IMR-90 (cell line): Measurements from ENCODE around the gene RAD51B. TPM values are rescaled to one million over a fixed set of nuclear protein-coding genes. Genes with fewer than 3 reads are reported as not detected.

ENCODE experiments used
- ATAC-seq: fragments of 200-7000 bp; cut with Tn5 transposase; 2 replicates; pipeline ENCODE4 v1.9.1; 2020; ENCODE audit warnings: low read depth, mild to moderate bottlenecking, moderate library complexity
- BruUV-seq: library from RNA; stranded (reverse); fragments of 400-500 nt; replicated peaks from 2 replicates; lab custom pipeline; 2021; lab: Mats Ljungman, UMichigan
- CTCF ChIA-PET: fragments of 300-600 bp; formaldehyde crosslinking; extraction: SDS; loops from one replicate; lab custom pipeline; 2021; ENCODE audit warnings: antibody characterized with exemption; lab: Yijun Ruan, JAX
- POLR2A ChIA-PET: fragments of 300-600 bp; sonication (Branson Sonifier 250); formaldehyde crosslinking; loops from one replicate; lab custom pipeline; 2022; ENCODE audit warnings: antibody characterized with exemption; ENCODE audit not compliant: unreplicated experiment; lab: Charles Lee
- DNase-seq: peaks from one replicate; pipeline ENCODE4 v3.0.0; 2013
- H2AFZ ChIP-seq: replicated peaks from 2 replicates; pipeline ENCODE3; 2013; ENCODE audit warnings: low read length, mild to moderate bottlenecking; ENCODE audit not compliant: poor library complexity
- H2AK5ac ChIP-seq: 2 replicates; pipeline ENCODE4 v1.6.1; 2013; ENCODE audit warnings: low read depth, low read length, inconsistent platforms
- H2AK9ac ChIP-seq: replicated peaks from 2 replicates; pipeline ENCODE3; 2013; ENCODE audit warnings: mild to moderate bottlenecking, low read depth, low read length, moderate library complexity; ENCODE audit not compliant: poor library complexity
- H2BK120ac ChIP-seq: 2 replicates; pipeline ENCODE4 v1.6.1; 2013; ENCODE audit warnings: low read depth, low read length, inconsistent platforms
- H2BK15ac ChIP-seq: 3 replicates; pipeline ENCODE4 v1.6.1; 2013; ENCODE audit warnings: low read depth, low read length, inconsistent platforms
- H2BK20ac ChIP-seq: 2 replicates; pipeline ENCODE4 v1.6.1; 2013; ENCODE audit warnings: low read depth, mild to moderate bottlenecking, inconsistent platforms, low read length, moderate library complexity
- H2BK5ac ChIP-seq: 2 replicates; pipeline ENCODE4 v1.6.1; 2013; ENCODE audit warnings: mild to moderate bottlenecking, low read depth, low read length, inconsistent platforms; ENCODE audit not compliant: poor library complexity, severe bottlenecking
- H3K14ac ChIP-seq: replicated peaks from 2 replicates; pipeline ENCODE4 v1.6.1; 2013; ENCODE audit warnings: low read depth, low read length, inconsistent platforms
- H3K18ac ChIP-seq: 2 replicates; pipeline ENCODE4 v1.6.1; 2013; ENCODE audit warnings: low read depth, low read length, control low read depth
- H3K23ac ChIP-seq: 2 replicates; pipeline ENCODE4 v1.6.1; 2013; ENCODE audit warnings: low read depth, low read length, inconsistent platforms
- H3K27ac ChIP-seq: 2 replicates; pipeline ENCODE4 v1.5.1; 2013; ENCODE audit warnings: mild to moderate bottlenecking, control low read depth, low read length; ENCODE audit not compliant: insufficient read depth
- H3K27me3 ChIP-seq: 2 replicates; pipeline ENCODE4 v1.6.1; 2013; ENCODE audit warnings: low read length; ENCODE audit not compliant: control insufficient read depth, insufficient read depth
- H3K36me3 ChIP-seq: 2 replicates; pipeline ENCODE4 v1.6.1; 2013; ENCODE audit warnings: low read length, mixed read lengths; ENCODE audit not compliant: control insufficient read depth, insufficient read depth
- H3K4ac ChIP-seq: 2 replicates; pipeline ENCODE4 v1.6.1; 2013; ENCODE audit warnings: low read depth, low read length, inconsistent platforms
- H3K4me1 ChIP-seq: 2 replicates; pipeline ENCODE4 v1.6.1; 2013; ENCODE audit warnings: low read length, mixed read lengths; ENCODE audit not compliant: control insufficient read depth, insufficient read depth
- H3K4me2 ChIP-seq: 2 replicates; pipeline ENCODE4 v1.6.1; 2013; ENCODE audit warnings: low read depth, mild to moderate bottlenecking, control low read depth, low read length, moderate library complexity
- H3K4me3 ChIP-seq: 2 replicates; pipeline ENCODE4 v1.5.1; 2013; ENCODE audit warnings: low read depth, mild to moderate bottlenecking, control low read depth, low read length, moderate library complexity; ENCODE audit not compliant: insufficient read depth
- H3K56ac ChIP-seq: 2 replicates; pipeline ENCODE4 v1.6.1; 2013; ENCODE audit warnings: low read length, inconsistent platforms; ENCODE audit not compliant: insufficient read depth; ENCODE audit errors: extremely low read depth
- H3K79me1 ChIP-seq, 2 experiments: 2 replicates each; pipeline ENCODE4 v1.6.1; 2013; ENCODE audit warnings: low read length in 2 of 2, inconsistent platforms in 1 of 2, low read depth in 1 of 2
- H3K9ac ChIP-seq: 2 replicates; pipeline ENCODE4 v1.6.1; 2013; ENCODE audit warnings: low read depth, low read length, control low read depth
- H3K9me1 ChIP-seq: 2 replicates; pipeline ENCODE4 v1.6.1; 2013; ENCODE audit warnings: low read length, inconsistent platforms; ENCODE audit not compliant: insufficient read depth
- H3K9me3 ChIP-seq: 2 replicates; pipeline ENCODE4 v1.6.1; 2013; ENCODE audit warnings: low read length; ENCODE audit not compliant: control insufficient read depth, insufficient read depth
- H4K20me1 ChIP-seq: 2 replicates; pipeline ENCODE4 v1.6.1; 2013; ENCODE audit warnings: low read length, inconsistent platforms; ENCODE audit not compliant: insufficient read depth
- H4K5ac ChIP-seq: 2 replicates; pipeline ENCODE4 v1.6.1; 2013; ENCODE audit warnings: mild to moderate bottlenecking, low read depth, low read length, control low read depth
- H4K8ac ChIP-seq, 2 experiments: 2 replicates each; pipeline ENCODE4 v1.6.1; 2013; ENCODE audit warnings: low read depth in 2 of 2, low read length in 2 of 2, control low read depth in 1 of 2, inconsistent platforms in 1 of 2
- H4K91ac ChIP-seq: 2 replicates; pipeline ENCODE4 v1.6.1; 2013; ENCODE audit warnings: low read depth, low read length, inconsistent platforms; ENCODE audit not compliant: insufficient read depth
- BHLHE40 ChIP-seq: fragments of 150-350 bp; IDR thresholded peaks from 2 replicates; pipeline ENCODE4 v1.6.1; 2016; ENCODE audit warnings: mild to moderate bottlenecking, low read depth, low read length
- CEBPB ChIP-seq: IDR thresholded peaks from 2 replicates; pipeline ENCODE4 v1.6.1; 2012; ENCODE audit warnings: low read depth, low read length, improper control_type of control experiment
- ELK1 ChIP-seq: fragments of 150-350 bp; IDR thresholded peaks from 2 replicates; pipeline ENCODE4 v1.6.1; 2016; ENCODE audit warnings: low read depth, mild to moderate bottlenecking, low read length, moderate library complexity, borderline replicate concordance
- FOS ChIP-seq: fragments of 150-350 bp; IDR thresholded peaks from 2 replicates; pipeline ENCODE4 v1.6.1; 2016; ENCODE audit warnings: low read depth, low read length
- NFE2L2 ChIP-seq: fragments of 150-350 bp; IDR thresholded peaks from 2 replicates; pipeline ENCODE4 v1.6.1; 2016; ENCODE audit warnings: low read depth, mild to moderate bottlenecking, low read length
- POLR2A ChIP-seq: IDR thresholded peaks from 2 replicates; pipeline ENCODE4 v1.6.1; 2012; ENCODE audit warnings: mild to moderate bottlenecking, low read depth, low read length
- RAD21 ChIP-seq: IDR thresholded peaks from 2 replicates; pipeline ENCODE4 v1.6.1; 2012; ENCODE audit warnings: low read length, improper control_type of control experiment
- RCOR1 ChIP-seq: IDR thresholded peaks from 2 replicates; pipeline ENCODE4 v1.6.1; 2012; ENCODE audit warnings: mild to moderate bottlenecking, low read length, improper control_type of control experiment; ENCODE audit not compliant: insufficient replicate concordance
- SMC3 ChIP-seq: fragments of 150-350 bp; IDR thresholded peaks from 2 replicates; pipeline ENCODE4 v1.6.1; 2016; ENCODE audit warnings: low read depth, mild to moderate bottlenecking, antibody characterized with exemption, low read length, moderate library complexity
- WGBS, 2 experiments: methylation state at CpG; one replicate each; pipeline versions ENCODE4 v1.1.5 to v1.1.7; 2013; ENCODE audit warnings: missing lambda C conversion rate in 2 of 2; ENCODE audit not compliant: insufficient read length in 1 of 2; ENCODE audit errors: extremely low coverage in 2 of 2; 5-methylcytosine and 5-hydroxymethylcytosine counted together
- dilution Hi-C: fragments of 300-500 bp; cut with HindIII; formaldehyde crosslinking; loops from one replicate; pipeline ENCODE4 v1.14.3; 2018; ENCODE audit warnings: low sequenced_read_pairs; ENCODE audit not compliant: unreplicated experiment
- in situ Hi-C: fragments of 300-500 bp; cut with MboI; formaldehyde crosslinking; loops from 3 replicates; pipeline ENCODE4 v1.14.3; 2019; ENCODE audit warnings: low sequenced_read_pairs, inconsistent platforms, mixed read lengths
- intact Hi-C: fragments of 100-400 bp; cut with micrococcal nuclease; formaldehyde crosslinking; loops from 2 replicates; pipeline ENCODE4 v1.10.0; 2022
- polyA plus RNA-seq, 3 experiments: library from polyadenylated mRNA; depleted of rRNA; stranded (reverse); fragments of >200 nt; gene quantifications; 2 replicates each; pipeline ENCODE4 v1.2.3, GENCODE V29; 2012; ENCODE audit warnings: low replicate concordance in 1 of 3
- total RNA-seq: library from RNA; depleted of rRNA; stranded (reverse); fragments of >200 nt; gene quantifications from 2 replicates; pipeline ENCODE4 v1.2.3, GENCODE V29; 2012

RAD51B gene
- total and polyA plus RNA-seq, 2 of the 4 experiments (the other 2 are of a cell fraction): 5.1 to 18.8 TPM

GRCh38 chr14:68491793-68492192 lies 672.2 kb downstream of the RAD51B start:
- no peak overlapping the region for H4K91ac ChIP-seq
- 100% methylated on average over 3 of the region's 6 CpGs; no CpG with 5 or more reads in 1 of the 2 experiments for WGBS, 2 experiments
- no peak overlapping the region for H2BK5ac ChIP-seq
- BruUV-seq: no TSS peak
- in situ Hi-C loops (no loop called here), intact Hi-C loops (no loop called here), dilution Hi-C loops (no loop called here)
- no peak overlapping the region for H3K4me3 ChIP-seq
- no peaks in the 10 kb centered on the region for H3K36me3 ChIP-seq
- no peak overlapping the region for H2BK20ac ChIP-seq
- H2BK15ac ChIP-seq: no peak overlapping the region
- H2AK9ac ChIP-seq: no peak overlapping the region
- ATAC-seq: no peak
- H2BK120ac ChIP-seq: no peak overlapping the region
- H4K5ac ChIP-seq: no peak overlapping the region
- no peak overlapping the region for H3K4ac ChIP-seq
- H4K20me1 ChIP-seq: no peaks in the 10 kb centered on the region
- H2AK5ac ChIP-seq: no peak overlapping the region
- H3K4me2 ChIP-seq: no peak overlapping the region
- no peaks in the 10 kb centered on the region for H3K27me3 ChIP-seq
- H3K9ac ChIP-seq: no peak overlapping the region
- CTCF ChIA-PET: no interaction called here
- no peak overlapping the region for H4K8ac ChIP-seq
- H3K79me1 ChIP-seq: no peaks in the 10 kb centered on the region
- 0 out of 2 replicates have a peak, but pooled peaks cover 2% of the 10 kb centered on the region for H3K9me1 ChIP-seq
- no peak for TF ChIP-seq FOS
- TF ChIP-seq SMC3: no peak
- no peak for TF ChIP-seq RCOR1
- TF ChIP-seq BHLHE40: no peak
- no peak for TF ChIP-seq POLR2A
- no peak for TF ChIP-seq NFE2L2
- no peak for TF ChIP-seq CEBPB
- no peak for TF ChIP-seq ELK1
- TF ChIP-seq RAD21: no peak
- no peaks in the 10 kb centered on the region for H3K9me3 ChIP-seq
- no peak overlapping the region for H3K18ac ChIP-seq
- H2AFZ ChIP-seq: no peak overlapping the region
- H3K4me1 ChIP-seq: no peaks in the 10 kb centered on the region
- no peak overlapping the region for H3K23ac ChIP-seq
- DNase-seq: no peak
- H3K14ac ChIP-seq: no peak overlapping the region
- no peak overlapping the region for H3K56ac ChIP-seq
- POLR2A ChIA-PET: no interaction called here
- H3K27ac ChIP-seq: no peak overlapping the region
